ENCODE data around the gene LNX1. TPM values are rescaled to one million over a fixed set of nuclear protein-coding genes. Genes with fewer than 3 reads are reported as not detected.

LNX1 gene
- total RNA-seq, 1 donor from 2014 or later, result 13.0 TPM

DNA sequence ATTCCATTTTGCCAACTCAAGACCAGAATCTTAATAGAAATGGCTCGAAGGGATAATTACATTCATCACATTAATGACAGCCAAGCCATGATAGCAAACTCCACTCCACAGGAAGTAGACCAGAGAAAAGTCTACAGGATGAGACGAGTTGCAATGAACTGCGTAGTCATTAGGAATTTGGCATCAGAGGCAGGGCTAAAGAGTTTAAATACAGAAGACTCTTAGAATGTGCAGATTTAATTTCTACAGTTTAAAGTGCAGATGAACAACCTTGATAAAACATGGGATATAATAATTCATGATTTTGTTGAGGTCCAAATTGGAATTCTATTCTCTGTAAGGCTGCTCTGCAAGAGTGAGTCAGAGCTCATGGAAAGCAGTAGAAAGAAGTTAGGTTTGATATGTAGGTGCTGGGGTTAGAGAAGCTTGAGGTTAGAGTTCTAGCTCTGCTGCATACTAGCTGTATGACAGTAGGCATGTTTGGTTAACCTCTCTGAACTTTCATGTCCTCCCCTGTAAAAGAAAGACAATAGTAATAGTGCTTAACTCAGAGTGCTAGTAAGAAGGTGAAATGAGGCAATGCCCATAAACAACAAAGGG, 32.2 kb downstream of the LNX1 start:
- peaks cover 17% of the 10 kb centered on the region for H3K4me1 Mint-ChIP-seq
- DNase-seq (ENCODE audit: low spot score in 2 of 2, unreplicated experiment in 2 of 2), result no peak
- H3K4me3 Mint-ChIP-seq, result no peak overlapping the region
- TF ChIP-seq, protein P1, sequence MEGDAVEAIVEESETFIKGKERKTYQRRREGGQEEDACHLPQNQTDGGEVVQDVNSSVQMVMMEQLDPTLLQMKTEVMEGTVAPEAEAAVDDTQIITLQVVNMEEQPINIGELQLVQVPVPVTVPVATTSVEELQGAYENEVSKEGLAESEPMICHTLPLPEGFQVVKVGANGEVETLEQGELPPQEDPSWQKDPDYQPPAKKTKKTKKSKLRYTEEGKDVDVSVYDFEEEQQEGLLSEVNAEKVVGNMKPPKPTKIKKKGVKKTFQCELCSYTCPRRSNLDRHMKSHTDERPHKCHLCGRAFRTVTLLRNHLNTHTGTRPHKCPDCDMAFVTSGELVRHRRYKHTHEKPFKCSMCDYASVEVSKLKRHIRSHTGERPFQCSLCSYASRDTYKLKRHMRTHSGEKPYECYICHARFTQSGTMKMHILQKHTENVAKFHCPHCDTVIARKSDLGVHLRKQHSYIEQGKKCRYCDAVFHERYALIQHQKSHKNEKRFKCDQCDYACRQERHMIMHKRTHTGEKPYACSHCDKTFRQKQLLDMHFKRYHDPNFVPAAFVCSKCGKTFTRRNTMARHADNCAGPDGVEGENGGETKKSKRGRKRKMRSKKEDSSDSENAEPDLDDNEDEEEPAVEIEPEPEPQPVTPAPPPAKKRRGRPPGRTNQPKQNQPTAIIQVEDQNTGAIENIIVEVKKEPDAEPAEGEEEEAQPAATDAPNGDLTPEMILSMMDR (IDR thresholded peaks at IDR 0.05; ENCODE audit: unreplicated experiment), result no peak
- no peak overlapping the region for H3K27ac Mint-ChIP-seq
- H3K27me3 Mint-ChIP-seq (ENCODE audit: low read depth), result no peaks in the 10 kb centered on the region
- H3K36me3 Mint-ChIP-seq, result peaks cover 4% of the 10 kb centered on the region
- H3K9me3 Mint-ChIP-seq, result no peaks in the 10 kb centered on the region

- Mint-ChIP-seq H3K4me3 (no peak overlapping the region), H3K27me3 (ENCODE audit: low read depth) (no peaks in the 10 kb centered on the region), H3K9me3 (no peaks in the 10 kb centered on the region), H3K36me3 (peaks cover 4% of the 10 kb centered on the region), H3K27ac (no peak overlapping the region), H3K4me1 (peaks cover 18% of the 10 kb centered on the region)
- TF ChIP-seq, protein P1 (IDR thresholded peaks at IDR 0.05; ENCODE audit: unreplicated experiment), result no peak
- DNase-seq (ENCODE audit: low spot score in 2 of 2, unreplicated experiment in 2 of 2), result no peak
These were observed 33.1 kb downstream of the LNX1 start for GRCh38 chr4:53558065-53558801.

DNA sequence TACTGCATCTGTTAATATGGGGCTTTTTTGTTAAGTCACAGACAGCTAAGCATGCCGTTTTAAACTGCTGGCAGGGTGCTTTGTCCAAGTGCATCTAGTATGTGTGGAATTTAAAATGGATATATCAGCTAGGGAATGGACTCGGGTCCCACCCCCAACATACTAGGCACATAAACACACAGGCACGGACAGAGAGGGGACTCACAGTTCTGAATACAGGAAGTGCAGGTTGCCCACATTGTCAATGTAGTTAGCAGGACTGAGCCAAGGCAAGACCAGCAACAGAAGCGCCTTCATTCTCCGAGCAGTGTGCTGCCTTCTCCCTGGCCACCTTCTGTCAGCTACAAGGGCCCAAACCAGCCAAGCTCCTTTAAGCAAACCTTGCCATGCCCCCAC, 33.6 kb downstream of the LNX1 start:
- Mint-ChIP-seq H3K36me3 (peaks cover 4% of the 10 kb centered on the region), H3K27me3 (ENCODE audit: low read depth) (no peaks in the 10 kb centered on the region), H3K27ac (no peak overlapping the region), H3K4me3 (no peak overlapping the region), H3K9me3 (no peaks in the 10 kb centered on the region), H3K4me1 (peaks cover 18% of the 10 kb centered on the region)
- TF ChIP-seq, protein P1 (IDR thresholded peaks at IDR 0.05; ENCODE audit: unreplicated experiment), result no peak
- no peak for DNase-seq (ENCODE audit: low spot score in 2 of 2, unreplicated experiment in 2 of 2)

DNA sequence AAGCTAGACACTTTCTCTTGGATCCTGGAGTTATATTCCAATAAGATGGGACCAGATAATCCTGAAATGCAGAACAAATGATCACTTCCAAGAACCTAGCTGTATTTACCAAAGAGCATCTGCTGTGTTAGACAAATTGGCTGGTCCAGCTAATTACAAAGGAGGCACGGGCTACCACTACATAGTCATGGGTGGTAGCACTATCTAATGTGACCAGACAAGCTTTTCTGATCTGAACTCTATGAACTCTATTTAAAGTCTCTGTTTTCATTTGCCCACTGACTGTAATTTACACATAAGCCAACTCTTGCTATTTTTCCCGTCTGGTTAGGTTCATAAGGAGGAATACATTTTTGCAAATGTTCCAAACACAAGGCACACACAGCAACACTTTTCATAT, 34.6 kb downstream of the LNX1 start:
- DNase-seq (ENCODE audit: low spot score in 2 of 2, unreplicated experiment in 2 of 2), result no peak
- Mint-ChIP-seq H3K36me3 (peaks cover 6% of the 10 kb centered on the region), H3K9me3 (no peaks in the 10 kb centered on the region), H3K27ac (no peak overlapping the region), H3K4me3 (no peak overlapping the region), H3K27me3 (ENCODE audit: low read depth) (no peaks in the 10 kb centered on the region), H3K4me1 (peaks cover 18% of the 10 kb centered on the region)
- TF ChIP-seq, protein P1 (IDR thresholded peaks at IDR 0.05; ENCODE audit: unreplicated experiment), result no peak

- DNase-seq (ENCODE audit: low spot score in 2 of 2, unreplicated experiment in 2 of 2), result no peak
- Mint-ChIP-seq H3K27me3 (ENCODE audit: low read depth) (no peaks in the 10 kb centered on the region), H3K4me1 (peaks cover 11% of the 10 kb centered on the region), H3K9me3 (peaks cover 6% of the 10 kb centered on the region), H3K4me3 (no peak overlapping the region), H3K36me3 (peaks cover 6% of the 10 kb centered on the region), H3K27ac (no peak overlapping the region)
- TF ChIP-seq, protein P1 (IDR thresholded peaks at IDR 0.05; ENCODE audit: unreplicated experiment), result no peak
These were observed 37.6 kb downstream of the LNX1 start for GRCh38 chr4:53553486-53554210.

Measured in mesothelial cell of epicardium (in vitro differentiated cells).